GM21825 (cell line): ENCODE measurements around the gene CGB3.
"Not testable (repeated sequence)": the region's sequence is repeated elsewhere in the genome, so short reads cannot be mapped to it uniquely, and the experiment has no call there.

ENCODE experiments used
- ATAC-seq: cut with Tn5 transposase; IDR thresholded peaks from one replicate; pipeline ENCODE4 v1.9.1; 2021; ENCODE audit warnings: mild to moderate bottlenecking, moderate library complexity; ENCODE audit not compliant: unreplicated experiment

CGB3 gene

GRCh38 chr19:49043548-49043947 is 19.4 kb upstream of the CGB3 start, which contains the start of gene CGB5:
Gene CGB5, plus strand, starts transcription at chr19:49043848. Its CDS starts 362 bp downstream, at chr19:49044210.
- ATAC-seq, result not testable (repeated sequence)

GRCh38 chr19:49042666-49043065 is 18.5 kb upstream of the CGB3 start:
- ATAC-seq, result not testable (repeated sequence)

- ATAC-seq, result no peak
Measured at GRCh38 chr19:49042177-49042576, 18.0 kb upstream of the CGB3 start.

GRCh38 chr19:49039736-49040135 is 15.6 kb upstream of the CGB3 start:
- ATAC-seq, result not testable (repeated sequence)

GRCh38 chr19:49038557-49039276 is 14.6 kb upstream of the CGB3 start:
- ATAC-seq, result not testable (repeated sequence)

- ATAC-seq, result not testable (repeated sequence)
Measured at GRCh38 chr19:49038111-49038510, 14.0 kb upstream of the CGB3 start.

- not testable (repeated sequence) for ATAC-seq
Measured at GRCh38 chr19:49036815-49037214, 12.7 kb upstream of the CGB3 start, which contains the start of gene CGB1. Gene CGB1, minus strand, starts transcription at chr19:49036895. Its CDS starts 184 bp downstream, at chr19:49036711.

- not testable (repeated sequence) for ATAC-seq
Measured at GRCh38 chr19:49031642-49032301, 7.6 kb upstream of the CGB3 start, which contains the start of gene CGB2. Gene CGB2, plus strand, starts transcription at chr19:49031890. Its CDS starts 206 bp downstream, at chr19:49032096.

- ATAC-seq, result not testable (repeated sequence)
Measured at GRCh38 chr19:49030323-49030722, 6.2 kb upstream of the CGB3 start.

GRCh38 chr19:49029749-49030148 is 5.6 kb upstream of the CGB3 start:
- not testable (repeated sequence) for ATAC-seq

GRCh38 chr19:49028686-49029085 is 4.6 kb upstream of the CGB3 start:
- not testable (repeated sequence) for ATAC-seq

GRCh38 chr19:49025599-49025998 is 1.5 kb upstream of the CGB3 start:
- ATAC-seq, result not testable (repeated sequence)

- not testable (repeated sequence) for ATAC-seq
Measured at GRCh38 chr19:49025088-49025487, 955 bp upstream of the CGB3 start.

- no peak for ATAC-seq
Measured at GRCh38 chr19:49022116-49022515, 2.0 kb downstream of the CGB3 start.

- ATAC-seq, result no peak
Measured at GRCh38 chr19:49020931-49021895, 2.9 kb downstream of the CGB3 start.

GRCh38 chr19:49020342-49020741 is 3.8 kb downstream of the CGB3 start:
- ATAC-seq, result no peak

GRCh38 chr19:49019242-49019932 is 4.7 kb downstream of the CGB3 start:
- ATAC-seq, result no peak

- ATAC-seq, result not testable (repeated sequence)
Measured at GRCh38 chr19:49018388-49019241, 5.5 kb downstream of the CGB3 start.

- ATAC-seq, result peak; percentile 38
Measured at GRCh38 chr19:49017666-49018351, 6.3 kb downstream of the CGB3 start.
